SK-MEL-5 (cell line): ENCODE results near the gene PAIP2. TPM values are rescaled to one million over a fixed set of nuclear protein-coding genes. Genes with fewer than 3 reads are reported as not detected.
"Not testable (repeated sequence)": the region's sequence is repeated elsewhere in the genome, so short reads cannot be mapped to it uniquely, and the experiment has no call there.

Source experiments
- DNase-seq: peaks from one replicate; pipeline ENCODE4 v3.0.0-alpha.2; 2016; ENCODE audit warnings: low read depth, low spot score
- in situ Hi-C: cut with HindIII; loops from 2 replicates; pipeline ENCODE4 v1.10.0; 2016; ENCODE audit warnings: low sequenced_read_pairs, high pct_unique_total_duplicates, low pct_unique_long_range_greater_than_20kb
- total RNA-seq: library from RNA; depleted of rRNA; stranded (reverse); fragments of >200 nt; shearing (Covaris generic); gene quantifications from 2 replicates; pipeline ENCODE4 v1.2.3, GENCODE V29; 2014

The PAIP2 gene
- total RNA-seq, 1 experiment from 2014 or later: 84.1 TPM

DNA sequence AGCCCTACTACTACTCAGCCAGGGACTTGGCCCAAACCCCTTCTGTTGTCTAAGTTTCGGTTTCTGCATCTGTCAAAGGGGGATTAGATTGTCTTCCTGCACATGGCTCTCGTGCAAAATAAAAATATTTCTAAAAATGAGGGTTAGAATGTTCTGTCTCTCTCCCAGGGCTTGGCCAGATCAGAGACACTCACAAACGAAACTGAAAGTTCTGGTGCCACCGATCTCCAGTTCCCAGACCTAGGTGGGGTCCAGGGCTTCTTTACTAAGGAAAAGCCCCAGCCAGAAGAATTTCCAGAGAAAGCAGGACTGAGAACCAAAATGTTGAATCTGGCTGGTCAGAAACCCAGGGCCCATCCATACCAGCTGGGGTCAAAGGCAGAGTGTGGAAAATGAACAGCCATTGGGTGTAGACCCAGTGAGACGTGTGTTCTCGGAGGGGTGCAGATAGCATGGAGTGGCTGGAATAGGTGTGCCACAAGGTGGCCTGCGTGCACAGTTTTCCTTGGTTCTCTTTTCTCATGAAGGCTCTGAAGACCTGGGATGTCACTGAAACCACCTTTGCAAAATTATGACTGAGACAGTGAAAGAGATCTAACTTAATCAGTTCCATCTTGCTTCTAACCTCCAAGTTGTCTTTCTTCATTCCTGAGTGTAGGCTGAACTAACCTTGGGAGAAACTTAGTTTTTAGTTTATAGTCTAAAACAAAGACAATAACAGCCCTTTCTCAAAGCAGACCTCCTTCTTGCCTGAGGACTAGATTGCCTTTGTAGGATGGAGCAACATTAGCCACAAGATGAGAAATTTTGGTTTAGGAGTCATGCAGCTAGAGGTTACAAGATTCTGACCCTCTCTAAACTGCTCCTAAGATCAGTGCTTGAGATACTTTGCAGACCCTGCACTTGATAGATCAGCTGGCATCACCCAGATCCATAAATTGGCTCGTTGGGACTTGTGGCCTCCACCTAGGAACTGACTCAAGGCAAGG is 43.7 kb downstream of the PAIP2 start:
- in situ Hi-C loops: no loop called here
- DNase-seq: peak; percentile 39

DNA sequence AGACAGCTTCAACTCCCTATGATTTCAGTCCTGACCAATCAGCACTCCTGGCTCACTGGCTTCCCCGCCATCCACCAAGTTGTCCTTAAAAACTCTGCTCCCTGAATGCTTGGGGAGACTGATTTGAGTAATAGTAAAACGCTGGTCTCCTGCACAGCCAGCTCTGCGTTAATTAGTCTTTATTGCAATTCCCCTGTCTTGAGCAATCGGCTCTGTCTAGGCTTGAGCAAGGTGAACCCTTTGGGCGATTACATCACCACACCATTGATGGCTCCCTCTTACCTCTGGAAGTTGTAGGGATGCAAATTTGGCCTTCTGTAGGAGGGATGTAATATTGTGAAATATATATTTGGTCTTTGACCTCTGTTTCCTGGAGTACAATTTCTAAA is 44.4 kb downstream of the PAIP2 start:
- in situ Hi-C loops: no loop called here
- DNase-seq: no peak

DNA sequence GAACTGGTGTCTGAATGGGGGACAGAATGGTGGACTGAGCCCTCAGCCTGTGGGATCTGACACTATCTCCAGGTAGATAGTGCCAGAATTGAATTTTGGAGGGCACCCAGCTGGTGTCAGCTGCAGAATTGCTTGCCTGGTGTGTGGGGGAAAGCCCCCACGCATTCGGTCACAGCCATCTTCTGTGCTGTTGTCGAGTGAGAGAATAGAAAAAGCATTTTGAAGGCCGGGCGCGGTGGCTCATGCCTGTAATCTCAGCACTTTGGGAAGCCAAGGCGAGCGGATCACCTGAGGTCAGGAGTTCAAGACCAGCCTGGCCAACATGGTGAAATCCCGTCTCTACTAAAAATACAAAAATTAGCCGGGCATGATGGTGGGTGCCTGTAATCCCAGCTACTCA is 45.3 kb downstream of the PAIP2 start:
- DNase-seq, in situ Hi-C loops: not testable (repeated sequence)

DNA sequence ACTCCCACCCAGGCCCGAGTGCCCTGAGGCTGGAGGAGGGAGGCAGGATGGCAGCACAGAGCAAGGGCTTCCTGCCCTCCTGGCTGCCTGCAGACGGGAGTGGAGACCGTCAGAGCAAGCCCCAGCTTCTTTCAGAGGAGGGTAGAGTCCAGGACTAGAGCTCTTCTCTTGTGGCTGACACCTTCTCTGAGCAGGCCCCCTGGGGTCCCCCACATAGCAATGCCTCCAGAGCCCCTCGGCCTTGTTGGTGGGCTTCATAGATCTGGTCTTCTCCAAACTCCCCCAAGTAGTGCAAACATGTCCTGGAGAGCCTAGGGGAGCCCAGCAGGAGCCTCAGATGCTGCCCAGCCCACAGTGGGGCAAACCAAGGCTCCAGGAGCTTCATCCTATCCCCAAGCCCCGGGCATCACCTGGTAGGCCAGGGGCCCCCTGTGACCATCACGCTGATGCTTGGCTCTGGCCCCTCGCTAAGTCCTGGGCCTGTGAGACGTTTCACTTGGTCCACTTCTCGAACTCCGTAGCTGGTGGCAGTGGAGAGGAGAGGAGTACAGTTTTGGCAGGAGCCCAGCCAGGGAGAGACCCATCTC is 46.0 kb downstream of the PAIP2 start:
- in situ Hi-C loops: no loop called here
- DNase-seq: no peak

DNA sequence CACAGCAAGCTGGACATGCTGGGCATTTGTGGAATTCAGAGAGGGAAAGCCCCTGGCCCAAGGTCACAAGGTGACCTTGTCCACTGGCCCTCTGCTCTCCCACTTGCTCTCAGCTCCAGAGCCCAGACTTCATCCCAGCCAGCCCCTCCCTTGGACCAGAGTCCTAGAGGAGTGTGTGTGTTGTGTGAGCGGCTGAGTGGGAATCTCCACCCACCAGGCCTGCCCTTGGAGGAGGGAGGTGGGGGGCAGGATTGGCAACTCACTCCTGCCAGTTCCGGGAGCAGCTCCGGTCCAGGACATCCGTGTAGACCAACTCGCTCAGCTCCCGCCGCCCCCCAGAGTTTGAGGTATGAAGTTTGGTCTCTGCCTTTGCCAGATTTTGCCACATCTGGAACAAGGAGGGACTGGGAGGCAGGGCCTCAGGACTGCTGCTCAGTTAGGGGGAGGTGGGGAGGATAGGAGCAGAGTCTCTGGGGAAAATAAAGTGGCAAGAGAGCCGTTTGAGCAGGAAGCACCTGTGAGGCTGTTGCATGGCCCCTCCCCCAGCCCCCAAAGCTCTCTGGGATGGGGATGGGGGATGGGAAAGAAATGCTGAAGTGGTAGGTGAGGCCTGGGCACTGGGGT is 46.7 kb downstream of the PAIP2 start:
- in situ Hi-C loops: no loop called here
- DNase-seq: no peak

DNA sequence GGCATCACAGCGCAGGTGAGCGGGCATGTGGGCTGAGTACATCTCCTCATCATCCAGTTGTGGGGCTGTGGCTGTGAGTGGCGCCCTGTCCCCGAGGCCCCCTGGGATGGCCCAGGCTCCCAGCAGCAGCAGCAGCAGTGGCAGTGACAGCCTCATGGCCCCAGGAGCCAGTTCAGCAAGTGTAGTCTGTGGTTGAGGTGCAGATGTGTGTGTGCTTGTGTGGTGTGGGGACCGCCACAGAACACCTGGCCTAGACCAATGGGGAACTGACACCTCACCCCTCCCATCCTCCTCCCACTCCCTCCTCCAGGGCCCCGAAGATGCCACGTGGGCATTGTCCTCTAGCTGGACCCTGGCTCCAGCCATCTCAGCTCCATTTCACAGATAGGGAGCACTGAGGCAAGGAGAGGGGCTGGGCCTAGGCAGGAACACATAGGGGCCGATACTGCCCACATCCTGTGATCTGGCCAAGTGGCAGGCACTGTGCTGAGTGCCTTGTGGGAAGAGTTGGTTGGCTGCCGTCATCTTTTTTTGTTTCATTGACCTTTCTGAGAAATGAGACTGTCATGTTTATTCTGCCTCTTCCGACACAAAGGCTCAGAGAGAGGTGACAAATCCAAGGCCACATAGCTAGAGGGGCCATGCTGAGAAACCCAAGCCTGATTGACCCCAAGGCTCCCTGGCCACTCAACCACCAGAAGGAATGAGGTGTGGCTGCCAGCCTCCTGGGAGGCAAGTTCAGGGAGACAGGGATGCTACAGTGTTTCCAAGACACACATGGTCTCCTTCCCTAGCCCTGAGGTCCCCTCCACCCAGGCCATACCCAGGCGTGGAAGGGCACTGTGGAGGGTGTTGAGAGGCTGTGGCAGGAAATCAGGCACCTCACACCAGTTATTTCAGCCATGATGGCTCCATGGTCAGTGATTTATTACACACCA is 48.3 kb downstream of the PAIP2 start, which contains the start of gene MZB1:
MZB1 (minus strand) TSS at position 213 of the 938 bp plus-strand sequence; CDS start at position 156, 57 bp downstream.
- in situ Hi-C loops: no loop called here
- DNase-seq: no peak

DNA sequence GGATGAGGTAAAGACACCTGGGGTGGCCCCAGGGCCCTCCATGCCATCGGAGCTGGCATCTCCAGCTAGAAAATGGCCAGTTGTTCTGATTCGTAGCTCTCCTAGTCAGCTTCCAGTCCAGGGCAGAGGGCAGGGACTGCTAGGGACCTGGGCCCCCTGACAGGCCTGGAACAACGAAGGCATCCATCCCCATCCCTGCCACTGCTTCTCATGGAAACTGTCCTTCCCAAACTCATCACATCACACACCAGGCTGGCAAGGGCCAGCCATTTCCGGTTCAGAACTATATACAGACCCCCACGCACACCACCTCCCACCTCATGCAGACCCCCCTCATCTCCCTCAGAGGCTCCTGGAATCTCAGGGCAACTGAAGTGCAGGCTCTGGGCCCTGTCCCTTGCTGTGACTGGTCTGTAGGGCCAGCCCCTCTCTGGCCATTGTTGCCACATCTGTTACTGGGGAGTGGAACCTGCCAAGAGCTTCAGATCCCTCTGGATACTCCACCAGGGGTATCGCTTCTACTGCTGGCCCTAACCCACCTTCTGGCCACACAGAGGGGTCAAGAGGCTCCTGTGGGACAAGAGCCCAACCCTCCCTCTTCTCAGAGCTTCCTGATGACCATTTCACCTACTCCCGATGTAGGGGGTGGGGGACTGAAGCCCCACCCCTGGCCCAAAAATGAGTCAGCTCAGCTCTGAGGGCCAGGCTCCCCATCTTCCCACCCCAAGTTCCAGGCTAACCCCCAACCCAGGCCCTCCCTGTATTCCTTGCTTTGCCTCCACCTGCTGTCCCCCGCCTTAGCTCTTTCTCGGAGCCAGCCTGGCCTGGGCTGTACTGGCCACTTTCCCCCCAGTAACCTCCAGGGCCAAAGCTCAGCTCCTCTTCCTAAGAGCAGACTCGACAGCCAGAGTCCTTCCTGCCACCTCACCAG is 49.2 kb downstream of the PAIP2 start:
- in situ Hi-C loops: no loop called here
- no peak for DNase-seq

DNA sequence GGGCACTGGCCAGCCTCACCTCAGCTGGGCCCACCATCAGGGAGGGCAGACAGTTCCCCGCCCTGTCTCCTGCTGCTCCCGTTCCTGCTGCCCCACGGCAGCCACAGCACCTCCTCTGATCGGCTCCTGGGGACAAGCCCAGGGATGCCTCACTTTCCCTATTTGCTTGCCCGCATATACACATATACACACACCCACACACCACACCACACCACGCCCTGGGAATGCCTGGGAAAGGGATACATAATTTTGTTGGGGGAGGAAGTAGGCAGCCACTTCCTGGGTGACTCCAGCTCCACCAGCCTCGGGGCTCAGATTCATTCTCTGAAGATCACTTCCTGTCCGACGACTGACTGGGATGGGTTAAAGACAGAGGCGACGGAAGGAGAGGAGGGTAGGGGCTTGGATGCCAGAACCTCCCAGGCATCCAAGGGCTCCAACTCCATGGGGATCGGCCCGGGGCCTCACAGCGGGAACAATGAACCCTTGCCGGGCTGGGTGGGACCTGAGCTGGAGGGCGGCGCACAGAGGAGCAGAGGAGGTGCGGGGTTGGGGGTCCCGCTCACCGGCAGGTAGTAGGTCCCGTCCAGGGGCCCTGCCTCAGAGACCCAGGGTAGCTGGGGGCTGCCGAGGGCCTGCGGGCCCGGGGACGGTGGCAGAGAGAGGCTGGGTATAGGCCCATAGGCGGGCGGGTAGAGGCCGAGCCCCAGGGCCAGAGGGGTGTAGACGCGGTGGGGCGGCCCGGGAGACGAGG is 50.1 kb downstream of the PAIP2 start:
- in situ Hi-C loops: no loop called here
- DNase-seq: no peak

DNA sequence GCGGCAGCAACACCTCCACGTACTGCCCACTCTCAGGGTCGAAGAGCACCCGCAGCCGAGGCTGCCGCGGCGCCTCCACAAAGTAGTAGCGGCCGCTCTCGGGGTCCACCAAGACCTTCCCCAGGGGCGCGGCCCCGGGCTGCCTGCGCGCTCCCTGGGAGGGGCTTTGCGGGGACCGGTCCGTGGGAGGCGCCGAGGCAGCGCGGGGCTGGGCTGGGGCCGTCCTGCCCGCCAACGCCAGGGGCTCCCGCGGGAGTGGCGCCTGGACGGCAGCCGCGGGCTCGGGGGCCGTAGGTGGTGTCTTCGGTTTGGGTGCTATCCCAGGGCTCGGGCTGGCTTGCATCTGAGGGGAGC is 50.6 kb downstream of the PAIP2 start:
- in situ Hi-C loops: no loop called here
- DNase-seq: no peak

DNA sequence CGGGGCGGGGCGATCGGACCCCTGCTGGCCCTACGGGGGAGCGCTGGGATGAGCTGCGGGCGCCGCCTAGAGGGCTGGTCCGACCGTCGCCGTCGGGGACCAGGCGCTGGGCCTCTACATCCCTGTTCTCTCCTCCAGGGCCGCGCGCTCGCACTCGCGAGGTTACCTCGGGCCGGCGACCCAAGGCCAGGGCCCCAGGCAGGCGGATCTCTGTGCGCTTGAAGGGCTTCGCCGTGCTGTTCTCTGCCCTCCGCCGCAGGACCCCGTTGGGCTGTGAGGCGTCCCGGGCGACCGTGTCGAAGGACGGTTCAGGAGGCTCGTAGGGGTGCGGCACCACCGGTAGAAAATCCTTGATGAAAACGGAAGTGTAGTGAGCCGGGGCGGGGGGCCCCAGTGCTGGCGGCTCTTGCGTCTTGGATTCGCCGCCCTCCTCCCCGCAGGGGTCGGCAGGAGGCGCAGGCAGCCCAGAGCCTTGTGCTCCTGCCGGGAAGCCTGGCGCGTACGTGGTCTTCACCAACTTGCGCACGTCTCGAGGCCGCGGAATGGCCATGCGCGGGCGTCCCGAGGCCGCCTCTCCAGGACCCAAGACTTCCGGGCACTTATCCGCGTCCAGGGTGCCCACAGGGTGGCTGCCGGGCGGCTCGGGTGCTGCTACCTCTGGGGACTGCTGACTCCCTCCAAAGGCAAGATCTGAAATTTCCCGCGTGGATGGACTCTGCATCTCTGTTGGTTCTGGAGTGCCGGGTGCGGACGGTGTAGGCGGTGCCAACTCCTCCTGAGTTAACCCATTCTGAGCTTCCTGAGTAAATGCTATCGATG is 51.2 kb downstream of the PAIP2 start:
- in situ Hi-C loops: no loop called here

DNA sequence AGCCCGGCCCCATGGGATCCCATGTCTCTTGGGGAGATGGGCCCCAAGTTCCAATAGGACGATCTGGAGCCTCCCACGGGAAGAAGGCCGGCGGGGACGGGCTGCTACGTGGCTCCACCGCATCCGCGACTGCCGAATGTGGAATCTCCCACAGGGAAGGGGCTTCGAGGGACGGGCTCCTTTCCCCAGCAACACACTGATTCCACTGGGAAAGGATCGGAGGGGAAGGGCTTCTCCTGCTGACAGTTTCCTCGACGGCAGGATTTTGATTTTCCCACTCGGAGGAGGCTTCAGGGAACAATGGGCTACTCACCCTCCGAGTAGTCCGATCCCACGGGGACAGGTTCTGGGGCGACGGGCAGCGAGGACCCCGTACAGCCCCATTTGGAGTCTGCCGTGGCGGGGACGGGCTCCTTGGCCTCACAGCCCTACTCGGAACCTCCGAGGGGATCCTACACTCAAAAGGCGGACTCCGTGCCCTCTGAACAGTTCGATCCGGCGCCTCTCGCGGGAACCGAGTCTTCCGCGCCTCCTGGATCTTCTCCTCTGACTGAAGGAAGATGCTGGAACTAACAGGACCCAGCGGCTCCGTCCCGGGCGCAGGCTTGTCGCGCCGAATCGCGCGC is 52.0 kb downstream of the PAIP2 start:
- no peak for DNase-seq
- in situ Hi-C loops: no loop called here

More for the DNA sequence above, 51.2 kb downstream of the PAIP2 start:
- no peak for DNase-seq

DNA sequence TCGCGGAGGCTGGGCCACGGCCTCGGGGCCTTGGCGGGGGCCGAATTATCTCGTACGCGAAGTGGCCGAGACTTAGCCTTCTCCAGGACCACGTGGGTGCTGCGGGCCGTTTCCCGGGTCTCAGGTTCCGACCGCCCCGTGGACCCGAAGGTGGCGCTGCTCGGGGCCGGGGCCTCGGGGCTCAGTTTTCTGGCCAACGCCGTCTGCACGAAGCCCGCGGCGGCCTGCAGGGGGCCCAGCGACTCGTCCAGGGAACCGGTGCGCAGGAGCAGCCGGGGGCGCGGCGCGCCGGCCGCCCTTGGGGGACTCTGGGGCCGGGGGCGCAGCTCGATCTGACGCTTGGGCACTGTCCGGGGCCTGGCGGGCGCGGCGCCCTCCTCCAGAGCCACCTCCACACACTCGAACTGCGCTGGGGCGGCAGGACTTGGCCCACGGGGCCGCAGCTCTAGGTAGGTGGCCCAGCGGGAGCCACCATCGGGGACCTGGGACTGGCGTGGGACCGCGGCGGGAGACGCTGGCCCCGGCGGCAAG is 52.5 kb downstream of the PAIP2 start:
- in situ Hi-C loops: no loop called here
- no peak for DNase-seq

DNA sequence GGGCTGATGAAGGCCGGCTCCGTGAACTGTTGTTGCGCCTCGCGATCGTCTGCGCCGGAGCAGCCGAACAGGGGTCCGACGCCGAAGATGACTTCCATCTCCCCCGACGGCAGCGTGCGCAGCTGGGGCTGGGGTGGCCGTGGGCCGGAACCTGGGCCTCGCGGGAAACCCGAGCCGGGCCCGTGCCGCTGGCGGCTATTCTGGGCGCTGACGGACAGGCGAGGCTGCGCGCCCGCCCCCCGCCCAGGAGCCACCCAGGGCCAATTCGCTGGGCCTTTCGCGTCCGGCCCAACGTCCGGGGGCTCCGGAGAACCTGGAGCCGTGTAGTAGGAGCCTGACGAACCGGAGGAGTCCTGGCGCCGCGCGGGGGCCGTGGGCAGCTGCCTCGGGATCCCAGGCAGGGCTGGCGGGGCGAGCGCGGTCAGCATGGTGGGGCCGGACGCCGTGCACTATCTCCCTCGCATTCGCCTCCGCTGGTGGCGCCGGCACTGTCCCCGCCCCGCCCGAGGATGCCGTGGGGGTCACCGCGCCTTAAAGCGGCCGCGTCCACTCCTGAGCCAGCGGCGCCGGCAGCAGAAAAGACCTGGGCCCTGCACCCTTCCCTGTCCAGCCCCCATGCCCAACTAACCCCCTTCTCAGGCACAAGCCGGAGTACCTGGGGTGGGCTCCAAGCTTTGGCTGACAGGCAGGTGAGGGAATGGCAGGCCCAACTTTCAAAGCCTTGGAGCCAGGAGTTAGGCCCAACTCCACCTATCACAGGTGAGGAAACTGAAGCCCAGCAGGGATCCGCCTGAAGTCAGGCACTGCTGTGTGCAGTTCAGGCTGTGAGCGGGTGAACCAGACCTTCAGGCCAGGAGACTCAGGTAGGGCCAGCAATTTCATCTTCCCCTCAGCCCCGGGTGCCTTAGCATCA is 53.3 kb downstream of the PAIP2 start, which contains the start of gene PROB1:
PROB1 (minus strand) TSS at position 451 of the 913 bp plus-strand sequence; CDS start at position 428, 23 bp downstream.
- DNase-seq: no peak

More for the DNA sequence above, 53.3 kb downstream of the PAIP2 start, which contains the start of gene PROB1:
- in situ Hi-C loops: no loop called here
